ENCODE measurements around the gene SYT13. TPM values are rescaled to one million over a fixed set of nuclear protein-coding genes. Genes with fewer than 3 reads are reported as not detected.

Gene SYT13
- total RNA-seq, 1 experiment from 2014 or later, result 120 TPM

GRCh38 chr11:45212566-45213315 is 73.4 kb downstream of the SYT13 start:
- in situ Hi-C loops (cut with HindIII; ENCODE audit: low pct_unique_long_range_greater_than_20kb, low sequenced_read_pairs), result no loop called here
- no peak for DNase-seq (ENCODE audit: low read depth)

DNA sequence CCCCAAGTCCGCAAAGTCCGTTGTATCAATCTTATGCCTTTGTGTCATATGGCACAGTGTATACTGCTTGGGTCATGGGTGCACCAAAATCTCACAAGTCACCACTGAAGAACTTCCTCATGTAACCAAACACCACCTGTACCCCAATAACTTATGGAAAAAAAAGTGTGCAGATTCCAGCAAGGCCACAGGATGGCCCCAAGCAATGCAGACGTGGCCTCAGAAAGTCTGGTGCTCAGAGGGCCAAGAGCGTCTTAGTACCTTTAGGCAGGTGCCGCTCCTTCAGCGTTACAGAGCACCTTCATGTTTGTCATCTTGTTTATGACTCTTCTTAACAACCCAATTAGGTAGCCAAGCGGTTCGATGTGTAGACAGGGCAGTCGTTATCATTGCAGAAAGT is 74.4 kb downstream of the SYT13 start:
- in situ Hi-C loops (cut with HindIII; ENCODE audit: low pct_unique_long_range_greater_than_20kb, low sequenced_read_pairs), result no loop called here
- no peak for DNase-seq (ENCODE audit: low read depth)

DNA sequence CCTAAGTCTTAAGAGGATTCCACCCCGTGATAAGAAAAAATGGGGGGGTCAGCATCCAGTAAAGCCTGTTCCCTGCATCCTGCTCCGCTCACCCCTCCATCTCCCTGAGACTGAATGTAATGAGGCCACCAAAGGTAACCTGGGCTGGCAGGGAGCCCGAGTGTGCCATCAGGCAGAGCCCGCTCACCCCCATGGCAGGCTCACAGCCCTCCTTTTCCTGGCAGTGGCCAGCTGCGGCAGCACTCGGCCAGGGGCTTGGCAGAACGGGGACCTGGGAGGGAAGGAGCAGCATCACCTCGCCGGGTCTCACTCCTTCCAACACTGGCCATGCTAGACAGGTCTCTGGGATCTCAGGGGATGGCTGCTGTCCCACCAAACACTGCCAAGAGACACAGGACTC is 75.3 kb downstream of the SYT13 start:
- DNase-seq (ENCODE audit: low read depth), result no peak
- in situ Hi-C loops (cut with HindIII; ENCODE audit: low pct_unique_long_range_greater_than_20kb, low sequenced_read_pairs), result no loop called here

DNA sequence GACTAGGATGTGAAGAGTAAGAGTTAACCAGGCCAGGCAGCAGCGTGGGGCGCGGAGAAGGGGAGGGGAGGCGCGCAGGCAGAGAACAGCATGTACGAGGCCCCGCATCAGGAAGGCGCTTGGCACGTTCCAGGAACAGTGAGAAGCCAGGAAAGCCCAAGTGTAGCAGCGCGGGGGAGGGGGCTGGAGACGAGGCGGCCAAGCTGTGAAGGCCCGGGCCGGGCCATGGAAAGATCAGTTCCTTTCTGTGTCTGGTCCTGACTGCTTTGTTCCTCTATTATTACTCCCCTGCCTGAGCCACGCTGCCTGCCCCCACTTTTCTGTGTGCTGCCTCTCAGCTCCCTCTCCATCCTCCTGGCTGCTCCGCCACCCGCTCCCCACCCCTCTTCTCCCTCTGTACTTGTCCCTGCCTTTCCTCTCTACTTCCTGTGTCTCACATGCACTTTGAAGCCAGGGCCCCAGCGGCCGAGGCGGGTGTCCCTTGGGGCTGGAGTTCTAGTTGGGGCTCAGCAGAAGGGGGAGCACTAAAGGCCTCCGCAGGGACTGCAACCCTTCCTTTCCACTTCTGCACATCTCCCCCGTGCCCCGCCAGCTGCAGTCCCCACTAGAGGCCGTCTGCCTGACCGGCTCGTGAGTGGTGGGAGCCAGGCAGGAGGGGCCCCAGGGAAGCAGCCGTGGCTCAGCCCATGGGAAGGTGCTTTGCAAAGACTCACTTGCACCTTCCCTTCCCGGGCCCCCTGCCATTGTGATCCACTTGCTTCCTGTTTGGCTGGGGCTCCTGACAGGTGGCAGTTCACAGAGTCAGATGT is 76.0 kb downstream of the SYT13 start:
- in situ Hi-C loops (cut with HindIII; ENCODE audit: low pct_unique_long_range_greater_than_20kb, low sequenced_read_pairs), result no loop called here
- DNase-seq (ENCODE audit: low read depth), result no peak

- DNase-seq (ENCODE audit: low read depth), result no peak
- in situ Hi-C loops (cut with HindIII; ENCODE audit: low pct_unique_long_range_greater_than_20kb, low sequenced_read_pairs), result no loop called here
Measured at GRCh38 chr11:45209000-45209879, 76.9 kb downstream of the SYT13 start.

DNA sequence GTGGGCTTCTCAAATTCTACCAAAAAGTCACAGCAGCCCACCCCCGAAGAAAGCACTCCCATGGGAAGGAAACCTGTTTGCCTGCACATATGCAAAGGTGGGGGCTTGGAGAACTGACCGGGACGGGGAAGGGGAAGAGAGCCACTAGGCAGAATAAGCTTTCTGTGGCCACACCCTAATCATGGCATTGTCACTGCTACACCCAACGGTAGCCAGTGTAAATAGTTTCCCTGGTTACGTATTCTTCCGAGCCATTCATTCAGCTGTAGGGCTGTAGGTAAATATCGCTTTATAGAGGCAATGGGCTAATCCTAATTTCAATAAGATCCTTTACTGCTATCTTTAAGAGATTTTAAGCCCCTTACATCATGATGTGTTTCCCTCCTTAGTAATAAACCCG is 78.0 kb downstream of the SYT13 start:
- no peak for DNase-seq (ENCODE audit: low read depth)
- in situ Hi-C loops (cut with HindIII; ENCODE audit: low pct_unique_long_range_greater_than_20kb, low sequenced_read_pairs), result no loop called here

DNA sequence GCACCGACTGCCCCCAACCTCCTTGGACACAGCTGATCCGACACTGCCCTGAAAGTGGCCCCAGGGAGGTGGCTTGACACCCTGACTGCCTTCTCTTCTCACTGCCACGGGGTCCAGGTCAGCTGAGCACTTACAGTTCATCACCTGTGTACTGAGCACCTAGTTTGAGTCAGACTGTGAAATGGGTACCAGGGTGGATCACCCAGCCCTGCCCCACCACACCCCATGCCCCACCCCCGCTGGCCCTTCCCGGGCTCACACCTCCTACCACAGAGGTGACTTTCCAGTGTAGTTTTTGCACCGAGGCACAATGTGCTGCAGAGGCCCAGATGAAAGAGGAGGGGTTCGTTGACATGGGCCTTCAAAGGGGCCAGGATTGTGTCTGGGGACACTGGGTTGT is 80.2 kb downstream of the SYT13 start:
- in situ Hi-C loops (cut with HindIII; ENCODE audit: low pct_unique_long_range_greater_than_20kb, low sequenced_read_pairs), result no loop called here
- DNase-seq (ENCODE audit: low read depth), result no peak

- DNase-seq (ENCODE audit: low read depth), result no peak
- in situ Hi-C loops (cut with HindIII; ENCODE audit: low pct_unique_long_range_greater_than_20kb, low sequenced_read_pairs), result no loop called here
Measured at GRCh38 chr11:45204761-45205160, 81.4 kb downstream of the SYT13 start.

DNA sequence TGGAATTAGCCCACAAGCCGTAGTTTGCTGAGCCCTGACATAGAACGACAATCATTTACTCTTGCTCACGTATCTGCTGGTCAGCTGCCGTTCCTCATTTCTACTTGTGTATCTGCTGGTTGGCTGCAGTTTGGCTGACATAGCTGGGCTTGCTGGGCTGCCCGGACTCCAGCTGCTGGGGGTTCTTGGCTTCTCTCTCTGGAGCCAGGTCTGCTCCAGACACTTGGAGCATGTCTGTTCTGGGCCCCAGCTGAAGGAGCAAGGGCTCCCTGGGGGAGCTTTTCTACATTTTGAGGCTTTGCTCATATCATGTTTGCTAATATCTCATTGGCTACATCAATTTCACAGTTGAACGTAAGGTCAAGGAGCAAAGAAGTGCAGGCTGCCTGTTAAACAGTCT is 92.4 kb downstream of the SYT13 start:
- in situ Hi-C loops (cut with HindIII; ENCODE audit: low pct_unique_long_range_greater_than_20kb, low sequenced_read_pairs), result no loop called here
- no peak for DNase-seq (ENCODE audit: low read depth)

Other genes with a start within 250 kb of the SYT13 start
- 5.2 and 6.0 TPM in 2 replicates for gene PRDM11, start 139.7 kb downstream of the SYT13 start, total RNA-seq (2014; rRNA removed; shearing (Covaris generic); ENCODE audit: low replicate concordance)